Vagina (tissue), 2 donors: ENCODE measurements around the gene NOB1. TPM values are rescaled to one million over a fixed set of nuclear protein-coding genes. Genes with fewer than 3 reads are reported as not detected.
A peak's percentile ranks its signal among the peaks of the same experiment; 100 is the strongest.
"Not testable (repeated sequence)": the region's sequence is repeated elsewhere in the genome, so short reads cannot be mapped to it uniquely, and the experiment has no call there.

Source experiments
- DNase-seq, 2 donors: peaks; one replicate each; pipeline ENCODE4 v3.0.0-alpha.2; 2017; ENCODE audit errors: extremely low spot score in 2 of 2
- H3K27ac ChIP-seq: fragments of 200-600 bp; sonication (generic); one replicate; pipeline ENCODE4 v1.5.1; 2019
- H3K27me3 ChIP-seq: fragments of 200-600 bp; sonication (generic); one replicate; pipeline ENCODE4 v1.5.1; 2019
- H3K36me3 ChIP-seq, 2 donors: fragments of 200-600 bp; sonication (generic); one replicate each; pipeline ENCODE4 v1.5.1; 2017 to 2019
- H3K4me1 ChIP-seq: fragments of 200-600 bp; sonication (generic); one replicate; pipeline ENCODE4 v1.5.1; 2019
- H3K4me3 ChIP-seq, 2 donors: fragments of 200-600 bp; sonication (generic); 1 replicate in 1 of 2; 2 replicates in 1 of 2; pipeline ENCODE4 v1.5.1; 2016 to 2019
- H3K9me3 ChIP-seq: fragments of 200-600 bp; sonication (generic); one replicate; pipeline ENCODE4 v1.5.1; 2019
- CTCF ChIP-seq, 3 experiments: fragments of 450-650 bp in 2 of 3; fragments of 200-600 bp in 1 of 3; sonication (generic) in 1 of 3; IDR thresholded peaks; one replicate each; pipeline ENCODE4 v1.5.1; 2017 to 2019; ENCODE audit warnings: antibody characterized with exemption in 3 of 3, mild to moderate bottlenecking in 2 of 3, moderate library complexity in 2 of 3
- POLR2A ChIP-seq, 2 donors: fragments of 450-650 bp; IDR thresholded peaks; one replicate each; pipeline ENCODE4 v1.6.1; 2017; ENCODE audit warnings: antibody characterized with exemption in 2 of 2, mild to moderate bottlenecking in 2 of 2, moderate library complexity in 2 of 2
- POLR2AphosphoS5 ChIP-seq, 2 donors: sonication (generic); formaldehyde crosslinking; IDR thresholded peaks; one replicate each; pipeline ENCODE4 v1.9.0; 2017; ENCODE audit warnings: antibody characterized with exemption in 2 of 2, mild to moderate bottlenecking in 2 of 2, low read depth in 1 of 2; ENCODE audit not compliant: insufficient read depth in 1 of 2
- intact Hi-C: fragments of 100-400 bp; cut with DNase I; formaldehyde crosslinking; loops from one replicate; pipeline ENCODE4 v1.15.1; 2023
- total RNA-seq: library from RNA; depleted of rRNA; stranded (reverse); fragments of >200 nt; gene quantifications from one replicate; pipeline ENCODE4 v1.2.3, GENCODE V29; 2016

Gene NOB1
- total RNA-seq, 1 donor from 2014 or later = 67.0 TPM

- DNase-seq = no peak
- H3K9me3 ChIP-seq = no peaks in the 10 kb centered on the region
- H3K4me1 ChIP-seq = peaks cover 9% of the 10 kb centered on the region
- H3K36me3 ChIP-seq = no peaks in the 10 kb centered on the region
- H3K27me3 ChIP-seq = no peaks in the 10 kb centered on the region
- peak overlapping the region; percentile 81 to 98 for H3K4me3 ChIP-seq
- TF ChIP-seq CTCF (IDR thresholded peaks at IDR 0.05) (no peak), POLR2AphosphoS5 (IDR thresholded peaks at IDR 0.05; ENCODE audit: insufficient read depth in 1 of 2, low read depth in 1 of 2) (no peak), POLR2A (IDR thresholded peaks at IDR 0.05) (no peak)
- H3K27ac ChIP-seq = peak overlapping the region; percentile 81
- intact Hi-C loops = no loop called here
Measured at GRCh38 chr16:69762814-69763598, 8.3 kb upstream of the NOB1 start.

- no peaks in the 10 kb centered on the region for H3K36me3 ChIP-seq
- TF ChIP-seq POLR2AphosphoS5 (IDR thresholded peaks at IDR 0.05; ENCODE audit: insufficient read depth in 1 of 2, low read depth in 1 of 2) (peak in 1 of 2 donors; percentile 58), CTCF (IDR thresholded peaks at IDR 0.05) (no peak), POLR2A (IDR thresholded peaks at IDR 0.05) (peak in 1 of 2 donors; percentile 33)
- H3K4me3 ChIP-seq = peak within 1 kb of the TSS; percentile 81 to 98
- intact Hi-C loops = no loop called here
- DNase-seq = no peak
- H3K27ac ChIP-seq = peak within 1 kb of the TSS; percentile 81
- H3K9me3 ChIP-seq = no peaks in the 10 kb centered on the region
- no peaks in the 10 kb centered on the region for H3K27me3 ChIP-seq
- peaks cover 9% of the 10 kb centered on the region for H3K4me1 ChIP-seq
Measured at GRCh38 chr16:69761983-69762813, 7.5 kb upstream of the NOB1 start, which contains the start of gene WWP2. WWP2 (plus strand) TSS chr16:69762332; CDS start chr16:69787011, 24,679 bp downstream.

GRCh38 chr16:69757375-69757774 lies 2.6 kb upstream of the NOB1 start:
- intact Hi-C loops, H3K9me3 ChIP-seq, H3K36me3 ChIP-seq, DNase-seq, H3K27ac ChIP-seq, H3K4me3 ChIP-seq, H3K27me3 ChIP-seq: not testable (repeated sequence)
- H3K4me1 ChIP-seq = peaks cover 20% of the 10 kb centered on the region

- intact Hi-C loops = no loop called here
- H3K4me1 ChIP-seq = peaks cover 23% of the 10 kb centered on the region
Measured at GRCh38 chr16:69756705-69757104, 2.0 kb upstream of the NOB1 start.

More at GRCh38 chr16:69756705-69757104, 2.0 kb upstream of the NOB1 start:
- Histone ChIP-seq H3K27me3 (no peaks in the 10 kb centered on the region), H3K27ac (no peak overlapping the region), H3K9me3 (no peaks in the 10 kb centered on the region), H3K36me3 (peaks cover 0 to 5% of the 10 kb centered on the region in 2 donors), H3K4me3 (no peak overlapping the region)
- DNase-seq = no peak
- TF ChIP-seq POLR2AphosphoS5 (IDR thresholded peaks at IDR 0.05; ENCODE audit: insufficient read depth in 1 of 2, low read depth in 1 of 2) (no peak), CTCF (IDR thresholded peaks at IDR 0.05) (no peak), POLR2A (IDR thresholded peaks at IDR 0.05) (no peak)
